Liver (tissue), 3 donors: Measurements from ENCODE around the gene SLC51B.

Experiments
- ATF3 ChIP-seq: IDR thresholded peaks from 2 replicates; pipeline ENCODE4 v1.6.1; 2016; ENCODE audit warnings: antibody characterized with exemption
- CTCF ChIP-seq: fragments of 150-350 bp; IDR thresholded peaks from 2 replicates; pipeline ENCODE4 v1.5.1; 2017; ENCODE audit warnings: improper control_type of control experiment, low read depth, low read length; ENCODE audit not compliant: missing input control
- JUND ChIP-seq, 2 donors: IDR thresholded peaks; 2 replicates each; pipeline ENCODE4 v1.6.1; 2016; ENCODE audit warnings: antibody characterized with exemption in 2 of 2
- MAX ChIP-seq: IDR thresholded peaks from 2 replicates; pipeline ENCODE4 v1.6.1; 2016; ENCODE audit warnings: antibody characterized with exemption
- RAD21 ChIP-seq, 2 donors: IDR thresholded peaks; 2 replicates each; pipeline ENCODE4 v1.6.1; 2016; ENCODE audit warnings: antibody characterized with exemption in 2 of 2, mild to moderate bottlenecking in 2 of 2
- SP1 ChIP-seq: IDR thresholded peaks from 2 replicates; pipeline ENCODE4 v1.6.1; 2018; ENCODE audit warnings: antibody characterized with exemption, mild to moderate bottlenecking
- donor health status: healthy.
- donor health status: healthy.

- no peak for TF ChIP-seq MAX
- no peak for TF ChIP-seq CTCF
- TF ChIP-seq RAD21 (IDR thresholded peaks at IDR 0.05), result no peak
- TF ChIP-seq ATF3, result no peak
- TF ChIP-seq JUND (IDR thresholded peaks at IDR 0.05), result no peak
- no peak for TF ChIP-seq SP1
These were observed 55.3 kb downstream of the SLC51B start for GRCh38 chr15:65100442-65100841.
